OCI-LY1 (cell line): Measurements from ENCODE around the gene ATP8A2.

ENCODE experiments used
- H2AFZ ChIP-seq: fragments of 200-600 bp; sonication (generic), shearing (Covaris generic); 2 replicates; pipeline ENCODE4 v1.6.0; 2014; ENCODE audit warnings: antibody characterized with exemption, mild to moderate bottlenecking, low read length
- H3F3A ChIP-seq: fragments of 200-600 bp; sonication (generic), shearing (Covaris generic); 2 replicates; pipeline ENCODE4 v1.6.0; 2014; ENCODE audit warnings: mild to moderate bottlenecking, antibody characterized with exemption, low read length, moderate library complexity; ENCODE audit not compliant: insufficient read depth
- H3K27ac ChIP-seq: fragments of 200-600 bp; sonication (generic); 2 replicates; pipeline ENCODE4 v1.5.1; 2014; ENCODE audit warnings: low read length, mixed run types, mild to moderate bottlenecking, low read depth; ENCODE audit not compliant: poor library complexity, severe bottlenecking
- H3K27me3 ChIP-seq: fragments of 200-600 bp; sonication (generic); 2 replicates; pipeline ENCODE4 v1.6.0; 2014; ENCODE audit warnings: antibody characterized with exemption, mild to moderate bottlenecking, low read length, moderate library complexity; ENCODE audit not compliant: insufficient read depth
- H3K36me3 ChIP-seq: fragments of 200-600 bp; sonication (generic); 2 replicates; pipeline ENCODE4 v1.6.1; 2014; ENCODE audit warnings: mild to moderate bottlenecking, antibody characterized with exemption, low read length, moderate library complexity, mixed read lengths; ENCODE audit not compliant: insufficient read depth
- H3K4me1 ChIP-seq: fragments of 200-600 bp; sonication (generic); 2 replicates; pipeline ENCODE4 v1.5.1; 2014; ENCODE audit warnings: mild to moderate bottlenecking, low read length, moderate library complexity; ENCODE audit not compliant: insufficient read depth, severe bottlenecking
- H3K4me2 ChIP-seq: fragments of 200-600 bp; sonication (generic), shearing (Covaris generic); 2 replicates; pipeline ENCODE4 v1.6.1; 2014; ENCODE audit warnings: low read length
- H3K4me3 ChIP-seq: fragments of 200-600 bp; sonication (generic); 2 replicates; pipeline ENCODE4 v1.5.1; 2014; ENCODE audit warnings: low read length, low read depth, mild to moderate bottlenecking, mixed read lengths; ENCODE audit not compliant: poor library complexity, severe bottlenecking
- H3K79me2 ChIP-seq: fragments of 200-600 bp; shearing (Covaris generic); 2 replicates; pipeline ENCODE4 v1.6.1; 2016; ENCODE audit warnings: mixed run types, low read length, mixed read lengths; ENCODE audit not compliant: insufficient read depth
- H3K9ac ChIP-seq: fragments of 200-600 bp; sonication (generic), shearing (Covaris generic); 2 replicates; pipeline ENCODE4 v1.6.1; 2014; ENCODE audit warnings: mild to moderate bottlenecking, low read length, mixed read lengths
- H3K9me2 ChIP-seq: fragments of 200-600 bp; sonication (generic), shearing (Covaris generic); 2 replicates; pipeline ENCODE4 v1.6.1; 2014; ENCODE audit warnings: low read depth, mild to moderate bottlenecking, low read length, mixed read lengths
- H3K9me3 ChIP-seq: fragments of 200-600 bp; shearing (Covaris generic); 2 replicates; pipeline ENCODE4 v1.6.1; 2014; ENCODE audit warnings: low read length, mixed read lengths
- H4K20me1 ChIP-seq: fragments of 200-600 bp; sonication (generic), shearing (Covaris generic); 2 replicates; pipeline ENCODE4 v1.6.0; 2016; ENCODE audit warnings: mild to moderate bottlenecking, low read length; ENCODE audit not compliant: insufficient read depth
- CTCF ChIP-seq: fragments of 200-600 bp; sonication (generic), shearing (Covaris generic); IDR thresholded peaks from 2 replicates; pipeline ENCODE4 v1.5.1; 2017; ENCODE audit warnings: mild to moderate bottlenecking, antibody characterized with exemption, low read length, moderate library complexity, mixed read lengths
- EZH2 ChIP-seq: fragments of 200-600 bp; sonication (generic), shearing (Covaris generic); IDR thresholded peaks from 2 replicates; pipeline ENCODE4 v1.8.0; 2017; ENCODE audit warnings: borderline replicate concordance, mixed run types, mild to moderate bottlenecking, antibody characterized with exemption, low read length, moderate library complexity, mixed read lengths

Gene ATP8A2

DNA sequence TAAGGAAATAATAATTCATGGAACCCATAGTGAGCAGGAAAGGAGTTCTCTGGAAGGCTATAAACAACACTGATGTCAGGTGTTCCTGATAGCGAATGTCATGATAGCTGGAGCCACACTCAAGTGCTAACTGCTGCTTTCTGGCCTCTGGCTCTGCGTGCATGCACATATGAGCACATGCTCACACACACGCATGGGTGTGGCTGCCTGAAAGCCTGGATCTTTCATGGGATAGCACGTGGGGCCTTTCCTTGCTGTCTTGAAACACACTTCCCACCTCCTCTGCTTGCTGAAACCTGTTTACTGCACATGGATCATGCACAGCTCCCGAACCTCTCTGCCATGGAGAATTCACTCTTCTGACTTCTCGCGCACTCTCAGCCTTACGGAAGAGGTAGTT, 207.4 kb downstream of the ATP8A2 start:
- H3K9me3 ChIP-seq, result no peaks in the 10 kb centered on the region
- H3K4me2 ChIP-seq, result no peak overlapping the region
- TF ChIP-seq EZH2, result no peak
- TF ChIP-seq CTCF, result no peak
- no peaks in the 10 kb centered on the region for H3K36me3 ChIP-seq
- H3K27me3 ChIP-seq, result no peaks in the 10 kb centered on the region; the same call in 1 of the 2 replicates
- no peak overlapping the region for H2AFZ ChIP-seq
- no peaks in the 10 kb centered on the region for H3K4me1 ChIP-seq
- no peaks in the 10 kb centered on the region for H3F3A ChIP-seq
- H3K9ac ChIP-seq, result no peak overlapping the region
- no peaks in the 10 kb centered on the region for H3K9me2 ChIP-seq
- H3K4me3 ChIP-seq, result no peak overlapping the region
- no peaks in the 10 kb centered on the region for H3K79me2 ChIP-seq
- H4K20me1 ChIP-seq, result no peaks in the 10 kb centered on the region
- H3K27ac ChIP-seq, result no peak overlapping the region

GRCh38 chr13:25581351-25581750, 209.6 kb downstream of the ATP8A2 start:
- no peak overlapping the region for H3K27ac ChIP-seq
- H2AFZ ChIP-seq, result no peak overlapping the region
- no peaks in the 10 kb centered on the region for H3F3A ChIP-seq
- no peaks in the 10 kb centered on the region for H3K36me3 ChIP-seq
- H3K27me3 ChIP-seq, result no peaks in the 10 kb centered on the region
- H4K20me1 ChIP-seq, result no peaks in the 10 kb centered on the region
- H3K79me2 ChIP-seq, result no peaks in the 10 kb centered on the region
- no peak overlapping the region for H3K9ac ChIP-seq
- no peaks in the 10 kb centered on the region for H3K4me1 ChIP-seq
- H3K4me2 ChIP-seq, result no peak overlapping the region
- TF ChIP-seq EZH2, result no peak
- no peak for TF ChIP-seq CTCF
- no peaks in the 10 kb centered on the region for H3K9me3 ChIP-seq
- no peak overlapping the region for H3K4me3 ChIP-seq
- no peaks in the 10 kb centered on the region for H3K9me2 ChIP-seq

GRCh38 chr13:25584087-25584486, 212.3 kb downstream of the ATP8A2 start:
- no peaks in the 10 kb centered on the region for H3K27me3 ChIP-seq
- H3K9me3 ChIP-seq, result no peaks in the 10 kb centered on the region
- H3K4me1 ChIP-seq, result no peaks in the 10 kb centered on the region
- no peaks in the 10 kb centered on the region for H3F3A ChIP-seq
- no peak overlapping the region for H3K4me3 ChIP-seq
- H4K20me1 ChIP-seq, result no peaks in the 10 kb centered on the region
- H2AFZ ChIP-seq, result no peak overlapping the region
- H3K9me2 ChIP-seq, result no peaks in the 10 kb centered on the region
- no peak for TF ChIP-seq EZH2
- TF ChIP-seq CTCF, result no peak
- no peaks in the 10 kb centered on the region for H3K36me3 ChIP-seq
- no peak overlapping the region for H3K27ac ChIP-seq
- no peak overlapping the region for H3K4me2 ChIP-seq
- no peaks in the 10 kb centered on the region for H3K79me2 ChIP-seq
- H3K9ac ChIP-seq, result no peak overlapping the region
